GM19324 (cell line): Measurements from ENCODE around the gene TMED3.

Experiments
- ATAC-seq: cut with Tn5 transposase; IDR thresholded peaks from one replicate; pipeline ENCODE4 v1.9.1; 2021; ENCODE audit warnings: mild to moderate bottlenecking, moderate library complexity; ENCODE audit not compliant: unreplicated experiment, low FRiP score

TMED3 gene

GRCh38 chr15:79310985-79311900, at the start of gene TMED3:
TMED3 (plus strand) TSS chr15:79311112; CDS start chr15:79311250, 138 bp downstream.
- ATAC-seq, result peak; percentile 87

- ATAC-seq, result no peak
These were observed 49.1 kb upstream of the TMED3 start for GRCh38 chr15:79261836-79262235.

GRCh38 chr15:79265167-79265566, 45.7 kb upstream of the TMED3 start:
- no peak for ATAC-seq

- no peak for ATAC-seq
These were observed 44.8 kb upstream of the TMED3 start for GRCh38 chr15:79265987-79266579.

GRCh38 chr15:79282371-79283251, 28.3 kb upstream of the TMED3 start, which contains the start of gene ANKRD34C:
ANKRD34C (plus strand) TSS chr15:79282722; CDS start chr15:79293285, 10,563 bp downstream.
- no peak for ATAC-seq

- ATAC-seq, result no peak
These were observed 27.5 kb upstream of the TMED3 start for GRCh38 chr15:79283252-79284048.

GRCh38 chr15:79290642-79291275, 20.2 kb upstream of the TMED3 start:
- no peak for ATAC-seq

GRCh38 chr15:79292011-79292410, 18.9 kb upstream of the TMED3 start:
- no peak for ATAC-seq

GRCh38 chr15:79294075-79294474, 16.8 kb upstream of the TMED3 start:
- no peak for ATAC-seq

- ATAC-seq, result no peak
These were observed 14.3 kb upstream of the TMED3 start for GRCh38 chr15:79296583-79296982.

GRCh38 chr15:79299126-79299840, 11.6 kb upstream of the TMED3 start:
- no peak for ATAC-seq

GRCh38 chr15:79299841-79300235, 11.1 kb upstream of the TMED3 start:
- ATAC-seq, result no peak

GRCh38 chr15:79307251-79307650, 3.7 kb upstream of the TMED3 start:
- no peak for ATAC-seq

GRCh38 chr15:79308874-79309273, 2.0 kb upstream of the TMED3 start:
- ATAC-seq, result no peak

- ATAC-seq, result no peak
These were observed 314 bp upstream of the TMED3 start for GRCh38 chr15:79310612-79310984.

GRCh38 chr15:79311901-79312553, 1.1 kb downstream of the TMED3 start:
- ATAC-seq, result no peak

- no peak for ATAC-seq
These were observed 3.3 kb downstream of the TMED3 start for GRCh38 chr15:79314186-79314585.

GRCh38 chr15:79314811-79315210, 3.9 kb downstream of the TMED3 start:
- no peak for ATAC-seq
